Muscle layer of duodenum (tissue), 2 donors: Measurements from ENCODE around the gene CDHR5.
"Not testable (repeated sequence)": the region's sequence is repeated elsewhere in the genome, so short reads cannot be mapped to it uniquely, and the experiment has no call there.

Source experiments
- H3K27ac ChIP-seq: one replicate; pipeline ENCODE4 v1.7.0; 2013; ENCODE audit warnings: mild to moderate bottlenecking, low read length
- H3K27me3 ChIP-seq: one replicate; pipeline ENCODE4 v1.7.0; 2013; ENCODE audit warnings: low read depth, mild to moderate bottlenecking, control low read depth, low read length
- H3K36me3 ChIP-seq, 2 donors: one replicate each; pipeline ENCODE4 v1.7.0; 2013; ENCODE audit warnings: low read length in 2 of 2, control low read depth in 1 of 2, mild to moderate bottlenecking in 1 of 2; ENCODE audit not compliant: insufficient read depth in 2 of 2, control insufficient read depth in 1 of 2
- H3K4me1 ChIP-seq, 2 donors: one replicate each; pipeline ENCODE4 v1.7.0; 2013; ENCODE audit warnings: low read length in 2 of 2, mild to moderate bottlenecking in 2 of 2, control low read depth in 1 of 2, moderate library complexity in 1 of 2; ENCODE audit not compliant: insufficient read depth in 2 of 2, control insufficient read depth in 1 of 2
- H3K4me3 ChIP-seq, 2 donors: one replicate each; pipeline ENCODE4 v1.7.0; 2013; ENCODE audit warnings: low read length in 2 of 2, low read depth in 1 of 2, mild to moderate bottlenecking in 1 of 2
- H3K9me3 ChIP-seq, 2 donors: one replicate each; pipeline ENCODE4 v1.7.0; 2013; ENCODE audit warnings: low read length in 2 of 2, control low read depth in 1 of 2, mild to moderate bottlenecking in 1 of 2; ENCODE audit not compliant: control insufficient read depth in 1 of 2
- donor health status: healthy.

CDHR5 gene

GRCh38 chr11:657691-658126 is 33.0 kb upstream of the CDHR5 start:
- no peaks in the 10 kb centered on the region for H3K4me1 ChIP-seq
- peaks cover 0 to 36% of the 10 kb centered on the region in 2 donors for H3K36me3 ChIP-seq
- no peaks in the 10 kb centered on the region for H3K27me3 ChIP-seq
- H3K4me3 ChIP-seq = no peak overlapping the region
- no peak overlapping the region for H3K27ac ChIP-seq
- H3K9me3 ChIP-seq = no peaks in the 10 kb centered on the region

- H3K4me1 ChIP-seq = no peaks in the 10 kb centered on the region
These were observed 32.1 kb upstream of the CDHR5 start for GRCh38 chr11:656866-657265.

DNA sequence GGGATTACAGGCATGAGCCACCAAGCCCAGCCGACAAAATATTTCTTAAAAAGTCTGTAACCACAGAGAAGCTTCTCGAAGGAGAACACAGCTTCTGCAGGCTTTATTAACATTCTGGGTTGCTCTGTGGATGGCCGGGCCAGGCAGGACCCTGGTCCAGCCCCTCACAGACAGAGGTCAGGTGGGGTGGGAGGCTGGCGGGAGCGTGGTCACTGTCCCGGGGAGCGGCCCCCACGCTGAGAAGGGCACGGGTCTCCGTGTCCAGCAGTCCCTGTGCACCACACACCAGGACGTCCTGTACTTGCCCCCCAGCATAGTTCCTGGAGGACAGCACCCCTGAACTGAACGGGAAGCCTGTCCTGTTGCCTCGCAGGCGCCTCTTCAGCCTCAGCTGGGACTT is 31.7 kb upstream of the CDHR5 start:
- Histone ChIP-seq H3K4me1 (no peaks in the 10 kb centered on the region), H3K36me3 (peaks cover 0 to 36% of the 10 kb centered on the region in 2 donors), H3K9me3 (no peaks in the 10 kb centered on the region), H3K27me3 (no peaks in the 10 kb centered on the region), H3K27ac (no peak overlapping the region), H3K4me3 (no peak overlapping the region)

More at GRCh38 chr11:656866-657265, 32.1 kb upstream of the CDHR5 start:
- no peak overlapping the region for H3K4me3 ChIP-seq
- peaks cover 0 to 36% of the 10 kb centered on the region in 2 donors for H3K36me3 ChIP-seq
- H3K9me3 ChIP-seq = no peaks in the 10 kb centered on the region
- H3K27ac ChIP-seq = no peak overlapping the region
- no peaks in the 10 kb centered on the region for H3K27me3 ChIP-seq

- Histone ChIP-seq H3K4me1 (no peaks in the 10 kb centered on the region), H3K27me3 (no peaks in the 10 kb centered on the region), H3K4me3 (no peak overlapping the region), H3K9me3 (no peaks in the 10 kb centered on the region), H3K36me3 (peaks cover 0 to 38% of the 10 kb centered on the region in 2 donors), H3K27ac (no peak overlapping the region)
These were observed 30.4 kb upstream of the CDHR5 start for GRCh38 chr11:655036-655726.

DNA sequence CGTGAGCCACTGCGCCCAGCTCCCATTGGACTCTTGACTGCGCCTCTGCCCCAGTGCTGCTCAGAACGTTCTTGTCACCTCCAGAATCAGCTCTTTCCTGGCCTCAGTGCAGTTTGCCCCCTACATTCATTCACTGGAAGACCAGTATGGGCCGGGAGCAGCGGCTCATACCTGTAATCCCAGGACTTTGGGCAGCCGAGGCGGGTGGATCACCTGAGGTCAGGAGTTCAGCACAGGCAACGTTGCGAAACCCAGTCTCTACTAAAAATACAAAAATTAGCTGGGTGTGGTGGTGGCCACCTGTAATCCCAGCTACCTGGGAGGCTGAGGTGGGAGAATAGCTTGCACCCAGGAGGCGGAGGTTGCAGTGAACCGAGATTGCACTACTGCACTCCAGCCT is 29.7 kb upstream of the CDHR5 start:
- H3K27ac ChIP-seq, H3K9me3 ChIP-seq: not testable (repeated sequence)

DNA sequence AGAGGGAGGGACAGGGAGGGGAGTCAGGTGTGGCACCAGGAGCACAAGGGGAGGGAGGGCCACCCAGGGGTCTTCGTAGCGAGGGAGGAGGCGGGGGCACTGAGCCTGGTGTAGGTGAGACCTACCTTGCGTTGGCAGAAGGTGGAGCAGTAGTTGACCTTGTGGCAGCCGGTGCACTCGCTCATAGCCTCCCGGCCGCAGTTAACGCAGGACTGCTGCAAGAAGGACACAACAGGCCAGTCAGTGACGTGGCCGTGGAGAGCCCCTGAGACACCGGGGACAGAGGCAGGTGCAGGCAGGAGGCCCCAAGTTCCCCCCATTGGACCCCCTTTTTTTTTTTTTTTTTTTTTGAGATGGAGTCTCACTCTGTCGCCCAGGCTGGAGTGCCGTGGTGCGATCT is 29.1 kb upstream of the CDHR5 start:
- Histone ChIP-seq H3K4me1 (no peaks in the 10 kb centered on the region), H3K27me3 (no peaks in the 10 kb centered on the region), H3K36me3 (peaks cover 0 to 26% of the 10 kb centered on the region in 2 donors), H3K9me3 (no peaks in the 10 kb centered on the region), H3K4me3 (no peak overlapping the region), H3K27ac (no peak overlapping the region)

More for the DNA sequence above, 29.7 kb upstream of the CDHR5 start:
- H3K27me3 ChIP-seq, H3K4me1 ChIP-seq, H3K4me3 ChIP-seq: not testable (repeated sequence)
- H3K36me3 ChIP-seq = peaks cover 0 to 31% of the 10 kb centered on the region in 2 donors

- H3K27ac ChIP-seq, H3K9me3 ChIP-seq, H3K27me3 ChIP-seq, H3K4me1 ChIP-seq, H3K4me3 ChIP-seq: not testable (repeated sequence)
- H3K36me3 ChIP-seq = peaks cover 0 to 20% of the 10 kb centered on the region in 2 donors
These were observed 28.4 kb upstream of the CDHR5 start for GRCh38 chr11:653136-653535.

- Histone ChIP-seq H3K27ac (no peak overlapping the region), H3K27me3 (no peaks in the 10 kb centered on the region), H3K4me3 (no peak overlapping the region), H3K36me3 (peaks cover 0 to 20% of the 10 kb centered on the region in 2 donors), H3K4me1 (no peaks in the 10 kb centered on the region), H3K9me3 (no peaks in the 10 kb centered on the region)
These were observed 25.7 kb upstream of the CDHR5 start for GRCh38 chr11:650482-650881.

DNA sequence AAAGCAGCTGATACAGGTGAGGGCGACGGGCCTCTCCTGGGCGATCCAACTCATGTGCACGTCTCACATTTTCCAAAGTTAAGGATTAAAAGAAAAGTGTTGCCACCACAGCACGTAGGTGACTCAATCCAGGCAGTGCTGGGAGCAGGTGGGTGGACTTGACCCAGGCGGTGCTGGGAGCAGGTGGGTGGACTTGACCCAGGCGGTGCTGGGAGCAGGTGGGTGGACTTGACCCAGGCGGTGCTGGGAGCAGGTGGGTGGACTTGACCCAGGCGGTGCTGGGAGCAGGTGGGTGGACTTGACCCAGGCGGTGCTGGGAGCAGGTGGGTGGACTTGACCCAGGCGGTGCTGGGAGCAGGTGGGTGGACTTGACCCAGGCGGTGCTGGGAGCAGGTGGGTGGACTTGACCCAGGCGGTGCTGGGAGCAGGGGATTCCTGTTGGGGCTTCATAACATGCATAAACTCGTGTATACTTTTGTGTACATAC is 23.0 kb upstream of the CDHR5 start:
- not testable (repeated sequence) for H3K27ac ChIP-seq, H3K4me3 ChIP-seq, H3K9me3 ChIP-seq, H3K27me3 ChIP-seq, H3K4me1 ChIP-seq
- H3K36me3 ChIP-seq = peaks cover 0 to 25% of the 10 kb centered on the region in 2 donors

- Histone ChIP-seq H3K27me3 (no peaks in the 10 kb centered on the region), H3K9me3 (no peaks in the 10 kb centered on the region), H3K36me3 (peaks cover 0 to 34% of the 10 kb centered on the region in 2 donors)
These were observed 21.5 kb upstream of the CDHR5 start for GRCh38 chr11:646214-646613.

DNA sequence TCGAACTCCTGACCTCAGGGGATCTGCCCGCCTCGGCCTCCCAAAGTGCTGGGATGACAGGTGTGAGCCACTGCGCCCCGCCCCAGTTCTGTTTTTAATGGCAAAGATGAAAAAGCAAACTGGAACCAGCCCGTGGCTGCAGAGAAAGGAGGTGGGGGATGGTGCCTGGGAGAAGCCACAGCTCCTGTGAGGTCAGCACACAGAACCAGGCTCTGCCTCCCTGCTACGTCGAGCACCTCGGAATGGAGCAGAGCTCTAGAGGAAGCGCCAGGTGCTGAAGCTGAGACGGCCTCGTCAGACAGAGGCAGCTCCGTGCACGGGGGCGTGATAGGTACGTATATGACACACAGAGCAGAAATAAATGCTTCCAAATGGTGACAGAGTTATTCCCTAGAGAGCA is 20.8 kb upstream of the CDHR5 start:
- H3K27me3 ChIP-seq = no peaks in the 10 kb centered on the region
- H3K9me3 ChIP-seq = no peaks in the 10 kb centered on the region
- H3K36me3 ChIP-seq = peaks cover 0 to 29% of the 10 kb centered on the region in 2 donors
- no peak overlapping the region for H3K4me3 ChIP-seq
- H3K27ac ChIP-seq = no peak overlapping the region
- no peaks in the 10 kb centered on the region for H3K4me1 ChIP-seq

More at GRCh38 chr11:646214-646613, 21.5 kb upstream of the CDHR5 start:
- Histone ChIP-seq H3K27ac (no peak overlapping the region), H3K4me3 (no peak overlapping the region), H3K4me1 (no peaks in the 10 kb centered on the region)
